GM12878 (cell line): Measurements from ENCODE around the gene ERC2. TPM values are rescaled to one million over a fixed set of nuclear protein-coding genes. Genes with fewer than 3 reads are reported as not detected.

Experiments
- ATAC-seq: fragments of 200-7000 bp; cut with Tn5 transposase; 3 replicates; pipeline ENCODE4 v1.9.1; 2020; ENCODE audit warnings: mild to moderate bottlenecking, moderate library complexity
- BruUV-seq: library from RNA; stranded (reverse); fragments of 400-500 nt; replicated peaks from 2 replicates; lab custom pipeline; 2021; lab: Mats Ljungman, UMichigan
- CTCF ChIA-PET: fragments of 300-600 bp; sonication (Branson Sonifier 250); formaldehyde crosslinking; extraction: SDS; loops from one replicate; lab custom pipeline; 2021; ENCODE audit warnings: inconsistent platforms; lab: Yijun Ruan, JAX
- POLR2A ChIA-PET: fragments of 350-600 bp; formaldehyde crosslinking; extraction: SDS; loops from one replicate; lab custom pipeline; 2021; ENCODE audit warnings: inconsistent platforms; lab: Charles Lee
- RAD21 ChIA-PET: fragments of 300-600 bp; sonication (Branson Sonifier 250); formaldehyde crosslinking; loops from one replicate; lab custom pipeline; 2023; ENCODE audit warnings: antibody characterized with exemption; ENCODE audit not compliant: unreplicated experiment; lab: Charles Lee
- SMC1A ChIA-PET: fragments of 300-600 bp; sonication (Branson Sonifier 250); formaldehyde crosslinking; loops from one replicate; lab custom pipeline; 2023; ENCODE audit not compliant: unreplicated experiment, uncharacterized antibody; lab: Charles Lee
- DNase-seq: peaks from one replicate; pipeline ENCODE4 v3.0.0-alpha.2; 2011; ENCODE audit warnings: low read depth, low spot score
- FAIRE-seq: peaks from 3 replicates; lab custom pipeline; 2011; peaks lifted over from hg19 to GRCh38; lab: Jason Lieb, UNC
- H2AFZ ChIP-seq: 2 replicates; pipeline ENCODE4 v1.6.0; 2011; ENCODE audit warnings: low read depth, low read length, control low read depth; ENCODE audit not compliant: control insufficient read depth
- H3K27ac ChIP-seq: 2 replicates; pipeline ENCODE4 v1.5.1; 2011; ENCODE audit warnings: control low read depth; ENCODE audit not compliant: control insufficient read depth, insufficient read depth
- H3K27me3 ChIP-seq, 2 experiments: replicated peaks in 1 of 2; 2 replicates each; pipeline versions ENCODE4 v1.6.0 to v1.6.1; 2011; ENCODE audit warnings: low read length in 1 of 2; ENCODE audit not compliant: control insufficient read depth in 2 of 2, insufficient read depth in 2 of 2
- H3K36me3 ChIP-seq, 2 experiments: 2 replicates each; pipeline ENCODE4 v1.5.1; 2011; ENCODE audit warnings: low read length in 1 of 2; ENCODE audit not compliant: control insufficient read depth in 2 of 2, insufficient read depth in 2 of 2
- H3K4me1 ChIP-seq: 2 replicates; pipeline ENCODE4 v1.6.1; 2011; ENCODE audit warnings: mild to moderate bottlenecking, low read length, moderate library complexity, mixed read lengths; ENCODE audit not compliant: control insufficient read depth, insufficient read depth
- H3K4me2 ChIP-seq: 2 replicates; pipeline ENCODE4 v1.6.0; 2011; ENCODE audit warnings: control low read depth; ENCODE audit not compliant: control insufficient read depth, insufficient read depth
- H3K4me3 ChIP-seq: fragments of 200-600 bp; sonication (generic); 2 replicates; pipeline ENCODE4 v1.5.1; 2016
- H3K79me2 ChIP-seq: 2 replicates; pipeline ENCODE4 v1.6.0; 2011; ENCODE audit warnings: low read length; ENCODE audit not compliant: control insufficient read depth, insufficient read depth
- H3K9ac ChIP-seq: 2 replicates; pipeline ENCODE4 v1.8.0; 2011; ENCODE audit warnings: low read length, control low read depth, mixed read lengths; ENCODE audit not compliant: control insufficient read depth, insufficient read depth
- H3K9me3 ChIP-seq: replicated peaks from 3 replicates; pipeline ENCODE4 v1.5.1; 2011; ENCODE audit warnings: mild to moderate bottlenecking, low read length; ENCODE audit not compliant: control insufficient read depth, insufficient read depth
- H4K20me1 ChIP-seq: 2 replicates; pipeline ENCODE4 v1.6.0; 2011; ENCODE audit not compliant: control insufficient read depth, insufficient read depth
- FOXM1 ChIP-seq: IDR thresholded peaks from 2 replicates; pipeline ENCODE4 v1.6.1; 2012; ENCODE audit warnings: low read depth, mild to moderate bottlenecking, inconsistent platforms, low read length, moderate library complexity
- HDAC6 ChIP-seq: fragments of 200-600 bp; sonication (generic); IDR thresholded peaks from one replicate; pipeline ENCODE4 v1.8.0; 2017; ENCODE audit warnings: antibody characterized with exemption; ENCODE audit not compliant: unreplicated experiment
- NKRF ChIP-seq: fragments of 450-650 bp; conservative IDR thresholded peaks from 2 replicates; pipeline ENCODE4 v1.6.1; 2017; ENCODE audit warnings: mild to moderate bottlenecking, moderate library complexity
- NR2C2 ChIP-seq: IDR thresholded peaks from 2 replicates; pipeline ENCODE4 v1.6.1; 2011; ENCODE audit warnings: borderline replicate concordance, low read depth; ENCODE audit not compliant: control insufficient read depth, insufficient read length
- PAX8 ChIP-seq: fragments of 450-650 bp; IDR thresholded peaks from 2 replicates; pipeline ENCODE4 v1.6.1; 2017; ENCODE audit warnings: mild to moderate bottlenecking, moderate library complexity
- RFX5 ChIP-seq: IDR thresholded peaks from 2 replicates; pipeline ENCODE4 v1.6.1; 2011; ENCODE audit warnings: low read depth, low read length, improper control_type of control experiment
- RUNX3 ChIP-seq: IDR thresholded peaks from 2 replicates; pipeline ENCODE4 v1.6.1; 2012; ENCODE audit warnings: low read length, inconsistent platforms
- SUZ12 ChIP-seq: fragments of 200-600 bp; sonication (generic); IDR thresholded peaks from one replicate; pipeline ENCODE4 v1.6.1; 2018; ENCODE audit warnings: antibody characterized with exemption, mild to moderate bottlenecking; ENCODE audit not compliant: unreplicated experiment
- WGBS: methylation state at CpG from one replicate; pipeline ENCODE4 v1.1.6; 2016; ENCODE audit warnings: low lambda C conversion rate; ENCODE audit not compliant: insufficient replicate concordance, insufficient coverage; ENCODE audit errors: missing lambda C conversion rate; 5-methylcytosine and 5-hydroxymethylcytosine counted together
- in situ Hi-C: fragments of 300-500 bp; cut with MboI; formaldehyde crosslinking; loops from 9 replicates; pipeline ENCODE4 v1.14.3; 2018; ENCODE audit warnings: mixed read lengths
- intact Hi-C: fragments of 100-400 bp; cut with micrococcal nuclease; formaldehyde crosslinking; loops from one replicate; pipeline ENCODE4 v1.14.2; 2022; ENCODE audit not compliant: unreplicated experiment
- polyA plus RNA-seq, 11 experiments: library from polyadenylated mRNA; depleted of rRNA in 4 of 11; unstranded in 6 of 11; stranded (reverse) in 5 of 11; fragments of >200 nt; fragmentation: Nextera tagmentation in 4 of 11; fragmentation: Illumina TruSeq in 1 of 11; extraction: Ambion mirVana in 4 of 11; extraction: Trizol in 1 of 11; gene quantifications; 1 replicate in 1 of 11; 2 replicates in 10 of 11; pipeline versions ENCODE4 v1.2.1 to v1.2.3, GENCODE V29; 2011 to 2016; ENCODE audit warnings: inconsistent platforms in 2 of 11, missing spikeins in 2 of 11, low read depth in 1 of 11
- total RNA-seq, 4 experiments: library from RNA; depleted of rRNA in 3 of 4; stranded (reverse); fragments of >200 nt in 3 of 4; fragmentation: Illumina TruSeq in 1 of 4; extraction: Trizol in 1 of 4; gene quantifications; 2 replicates each; pipeline versions ENCODE4 v1.2.1 to v1.2.3, GENCODE V29; 2013 to 2021
- TF ChIP-seq, protein P1 (sequence below): fragments of 450-650 bp; formaldehyde crosslinking; IDR thresholded peaks from 2 replicates; pipeline ENCODE4 v1.4.0; 2022; ENCODE audit warnings: mild to moderate bottlenecking, moderate library complexity
- TF ChIP-seq, protein P2 (sequence below): fragments of 450-650 bp; IDR thresholded peaks from 2 replicates; pipeline ENCODE4 v1.6.1; 2018; ENCODE audit warnings: mild to moderate bottlenecking, low read depth, moderate library complexity; ENCODE audit not compliant: partially characterized antibody
- TF ChIP-seq, protein P3 (sequence below): IDR thresholded peaks from 2 replicates; pipeline ENCODE4 v1.6.1; 2012; ENCODE audit warnings: improper control_type of control experiment, low read depth, low read length; ENCODE audit not compliant: insufficient replicate concordance

Gene ERC2
- total and polyA plus RNA-seq, 10 of the 15 experiments (the other 5 are each of a cell fraction or from before 2014, with no cell fraction given), result 0.06 to 1.4 (median 0.12) TPM; not detected in 3

- ATAC-seq (no peak), FAIRE-seq (no peak), DNase-seq (no peak)
- ChIA-PET CTCF (no interaction called here), POLR2A (no interaction called here), RAD21 (no interaction called here), SMC1A (no interaction called here)
- no peaks in the 10 kb centered on the region for H3K79me2 ChIP-seq
- H3K9me3 ChIP-seq, result no peaks in the 10 kb centered on the region
- H3K9ac ChIP-seq, result no peak overlapping the region
- intact Hi-C loops, result no loop called here
- no peak overlapping the region for H2AFZ ChIP-seq
- in situ Hi-C loops, result no loop called here
- no peaks in the 10 kb centered on the region for H3K4me1 ChIP-seq
- H3K36me3 ChIP-seq, result no peaks in the 10 kb centered on the region
- no peak overlapping the region for H3K27ac ChIP-seq
- no peak overlapping the region for H3K4me3 ChIP-seq
- H4K20me1 ChIP-seq, result no peaks in the 10 kb centered on the region
- H3K27me3 ChIP-seq, result no peaks in the 10 kb centered on the region
- no TSS peak for BruUV-seq
- H3K4me2 ChIP-seq, result no peak overlapping the region
- WGBS, result 58% methylated on average over 3 of the region's 3 CpGs
- no peak for TF ChIP-seq RFX5
- TF ChIP-seq NKRF, result no peak
- no peak for TF ChIP-seq HDAC6
- TF ChIP-seq NR2C2, result no peak
- TF ChIP-seq, protein P1, sequence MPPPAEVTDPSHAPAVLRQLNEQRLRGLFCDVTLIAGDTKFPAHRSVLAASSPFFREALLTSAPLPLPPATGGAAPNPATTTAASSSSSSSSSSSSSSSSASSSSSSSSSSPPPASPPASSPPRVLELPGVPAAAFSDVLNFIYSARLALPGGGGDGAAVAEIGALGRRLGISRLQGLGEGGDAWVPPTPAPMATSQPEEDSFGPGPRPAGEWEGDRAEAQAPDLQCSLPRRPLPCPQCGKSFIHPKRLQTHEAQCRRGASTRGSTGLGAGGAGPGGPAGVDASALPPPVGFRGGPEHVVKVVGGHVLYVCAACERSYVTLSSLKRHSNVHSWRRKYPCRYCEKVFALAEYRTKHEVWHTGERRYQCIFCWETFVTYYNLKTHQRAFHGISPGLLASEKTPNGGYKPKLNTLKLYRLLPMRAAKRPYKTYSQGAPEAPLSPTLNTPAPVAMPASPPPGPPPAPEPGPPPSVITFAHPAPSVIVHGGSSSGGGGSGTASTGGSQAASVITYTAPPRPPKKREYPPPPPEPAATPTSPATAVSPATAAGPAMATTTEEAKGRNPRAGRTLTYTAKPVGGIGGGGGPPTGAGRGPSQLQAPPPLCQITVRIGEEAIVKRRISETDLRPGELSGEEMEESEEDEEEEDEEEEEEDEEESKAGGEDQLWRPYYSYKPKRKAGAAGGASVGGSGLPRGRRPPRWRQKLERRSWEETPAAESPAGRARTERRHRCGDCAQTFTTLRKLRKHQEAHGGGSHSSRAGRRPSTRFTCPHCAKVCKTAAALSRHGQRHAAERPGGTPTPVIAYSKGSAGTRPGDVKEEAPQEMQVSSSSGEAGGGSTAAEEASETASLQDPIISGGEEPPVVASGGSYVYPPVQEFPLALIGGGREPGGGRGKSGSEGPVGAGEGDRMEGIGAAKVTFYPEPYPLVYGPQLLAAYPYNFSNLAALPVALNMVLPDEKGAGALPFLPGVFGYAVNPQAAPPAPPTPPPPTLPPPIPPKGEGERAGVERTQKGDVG (CRISPR knock-in tag), result no peak
- TF ChIP-seq, protein P2, sequence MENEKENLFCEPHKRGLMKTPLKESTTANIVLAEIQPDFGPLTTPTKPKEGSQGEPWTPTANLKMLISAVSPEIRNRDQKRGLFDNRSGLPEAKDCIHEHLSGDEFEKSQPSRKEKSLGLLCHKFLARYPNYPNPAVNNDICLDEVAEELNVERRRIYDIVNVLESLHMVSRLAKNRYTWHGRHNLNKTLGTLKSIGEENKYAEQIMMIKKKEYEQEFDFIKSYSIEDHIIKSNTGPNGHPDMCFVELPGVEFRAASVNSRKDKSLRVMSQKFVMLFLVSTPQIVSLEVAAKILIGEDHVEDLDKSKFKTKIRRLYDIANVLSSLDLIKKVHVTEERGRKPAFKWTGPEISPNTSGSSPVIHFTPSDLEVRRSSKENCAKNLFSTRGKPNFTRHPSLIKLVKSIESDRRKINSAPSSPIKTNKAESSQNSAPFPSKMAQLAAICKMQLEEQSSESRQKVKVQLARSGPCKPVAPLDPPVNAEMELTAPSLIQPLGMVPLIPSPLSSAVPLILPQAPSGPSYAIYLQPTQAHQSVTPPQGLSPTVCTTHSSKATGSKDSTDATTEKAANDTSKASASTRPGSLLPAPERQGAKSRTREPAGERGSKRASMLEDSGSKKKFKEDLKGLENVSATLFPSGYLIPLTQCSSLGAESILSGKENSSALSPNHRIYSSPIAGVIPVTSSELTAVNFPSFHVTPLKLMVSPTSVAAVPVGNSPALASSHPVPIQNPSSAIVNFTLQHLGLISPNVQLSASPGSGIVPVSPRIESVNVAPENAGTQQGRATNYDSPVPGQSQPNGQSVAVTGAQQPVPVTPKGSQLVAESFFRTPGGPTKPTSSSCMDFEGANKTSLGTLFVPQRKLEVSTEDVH, result no peak
- no peak for TF ChIP-seq PAX8
- no peak for TF ChIP-seq RUNX3
- no peak for TF ChIP-seq SUZ12
- TF ChIP-seq FOXM1, result no peak
- TF ChIP-seq, protein P3, sequence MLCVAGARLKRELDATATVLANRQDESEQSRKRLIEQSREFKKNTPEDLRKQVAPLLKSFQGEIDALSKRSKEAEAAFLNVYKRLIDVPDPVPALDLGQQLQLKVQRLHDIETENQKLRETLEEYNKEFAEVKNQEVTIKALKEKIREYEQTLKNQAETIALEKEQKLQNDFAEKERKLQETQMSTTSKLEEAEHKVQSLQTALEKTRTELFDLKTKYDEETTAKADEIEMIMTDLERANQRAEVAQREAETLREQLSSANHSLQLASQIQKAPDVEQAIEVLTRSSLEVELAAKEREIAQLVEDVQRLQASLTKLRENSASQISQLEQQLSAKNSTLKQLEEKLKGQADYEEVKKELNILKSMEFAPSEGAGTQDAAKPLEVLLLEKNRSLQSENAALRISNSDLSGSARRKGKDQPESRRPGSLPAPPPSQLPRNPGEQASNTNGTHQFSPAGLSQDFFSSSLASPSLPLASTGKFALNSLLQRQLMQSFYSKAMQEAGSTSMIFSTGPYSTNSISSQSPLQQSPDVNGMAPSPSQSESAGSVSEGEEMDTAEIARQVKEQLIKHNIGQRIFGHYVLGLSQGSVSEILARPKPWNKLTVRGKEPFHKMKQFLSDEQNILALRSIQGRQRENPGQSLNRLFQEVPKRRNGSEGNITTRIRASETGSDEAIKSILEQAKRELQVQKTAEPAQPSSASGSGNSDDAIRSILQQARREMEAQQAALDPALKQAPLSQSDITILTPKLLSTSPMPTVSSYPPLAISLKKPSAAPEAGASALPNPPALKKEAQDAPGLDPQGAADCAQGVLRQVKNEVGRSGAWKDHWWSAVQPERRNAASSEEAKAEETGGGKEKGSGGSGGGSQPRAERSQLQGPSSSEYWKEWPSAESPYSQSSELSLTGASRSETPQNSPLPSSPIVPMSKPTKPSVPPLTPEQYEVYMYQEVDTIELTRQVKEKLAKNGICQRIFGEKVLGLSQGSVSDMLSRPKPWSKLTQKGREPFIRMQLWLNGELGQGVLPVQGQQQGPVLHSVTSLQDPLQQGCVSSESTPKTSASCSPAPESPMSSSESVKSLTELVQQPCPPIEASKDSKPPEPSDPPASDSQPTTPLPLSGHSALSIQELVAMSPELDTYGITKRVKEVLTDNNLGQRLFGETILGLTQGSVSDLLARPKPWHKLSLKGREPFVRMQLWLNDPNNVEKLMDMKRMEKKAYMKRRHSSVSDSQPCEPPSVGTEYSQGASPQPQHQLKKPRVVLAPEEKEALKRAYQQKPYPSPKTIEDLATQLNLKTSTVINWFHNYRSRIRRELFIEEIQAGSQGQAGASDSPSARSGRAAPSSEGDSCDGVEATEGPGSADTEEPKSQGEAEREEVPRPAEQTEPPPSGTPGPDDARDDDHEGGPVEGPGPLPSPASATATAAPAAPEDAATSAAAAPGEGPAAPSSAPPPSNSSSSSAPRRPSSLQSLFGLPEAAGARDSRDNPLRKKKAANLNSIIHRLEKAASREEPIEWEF, result no peak
Observed at GRCh38 chr3:55909373-55909772, 558.9 kb downstream of the ERC2 start.
